ENCODE measurements around the gene ATP8A1.
"Not testable (repeated sequence)": the region's sequence is repeated elsewhere in the genome, so short reads cannot be mapped to it uniquely, and the experiment has no call there.

The ATP8A1 gene

DNA sequence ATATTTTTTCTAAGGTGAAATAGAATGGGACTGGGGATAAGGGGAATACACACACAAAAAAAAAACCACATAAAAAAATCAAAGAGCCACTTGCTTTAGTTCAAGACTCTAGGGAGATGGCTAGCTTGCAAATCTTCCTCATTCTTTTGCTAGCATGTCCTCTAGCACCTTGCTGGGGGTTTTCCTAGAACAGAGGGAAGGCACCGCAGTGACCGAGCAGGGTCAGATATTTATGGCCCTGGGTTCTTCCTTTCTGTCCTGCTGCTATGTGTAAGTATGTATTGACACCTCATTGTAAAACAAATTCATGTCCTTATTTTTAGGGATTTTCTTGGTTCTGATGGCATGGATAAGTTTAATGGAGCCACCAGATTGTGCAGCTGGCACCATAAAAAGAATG lies 178.4 kb downstream of the ATP8A1 start:
- no peaks in the 10 kb centered on the region for H3K27me3 ChIP-seq (ENCODE audit: control insufficient read depth, insufficient read depth, low read length)
- H3K4me2 ChIP-seq (ENCODE audit: low read length), result no peak overlapping the region
- H3K9ac ChIP-seq (ENCODE audit: low read depth, low read length), result no peak overlapping the region
- no peaks in the 10 kb centered on the region for H3K9me3 ChIP-seq (replicated peaks; ENCODE audit: low read length)
- H3K4me3 ChIP-seq (ENCODE audit: low read length), result no peak overlapping the region
- H3K4me1 ChIP-seq (ENCODE audit: control insufficient read depth, insufficient read depth, low read length), result no peaks in the 10 kb centered on the region
- no peaks in the 10 kb centered on the region for H3K36me3 ChIP-seq (ENCODE audit: insufficient read depth, low read length)

DNA sequence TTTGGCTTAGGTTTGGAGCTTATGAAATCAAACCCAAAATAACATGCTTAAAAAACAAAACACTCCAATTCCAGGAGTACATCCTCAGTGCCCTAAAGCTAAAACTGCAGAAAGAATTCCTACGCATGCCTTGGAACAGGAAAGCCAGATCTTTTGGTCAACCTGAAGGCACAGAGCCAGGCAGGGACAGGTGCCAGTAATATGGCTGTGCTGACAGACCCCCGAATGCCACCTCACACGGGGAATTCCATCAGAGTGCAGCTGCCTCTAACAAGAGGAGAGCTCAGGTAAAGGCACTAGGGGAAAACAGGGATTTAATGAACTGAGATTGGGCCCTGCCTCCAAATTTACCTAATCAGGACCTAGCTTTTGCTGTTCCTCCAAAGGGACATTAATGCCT lies 182.5 kb downstream of the ATP8A1 start:
- Histone ChIP-seq H3K27me3 (ENCODE audit: control insufficient read depth, insufficient read depth, low read length) (no peaks in the 10 kb centered on the region), H3K4me1 (ENCODE audit: control insufficient read depth, insufficient read depth, low read length) (no peaks in the 10 kb centered on the region), H3K36me3 (ENCODE audit: insufficient read depth, low read length) (no peaks in the 10 kb centered on the region), H3K9ac (ENCODE audit: low read depth, low read length) (no peak overlapping the region), H3K9me3 (replicated peaks; ENCODE audit: low read length) (no peaks in the 10 kb centered on the region), H3K4me2 (ENCODE audit: low read length) (no peak overlapping the region), H3K4me3 (ENCODE audit: low read length) (no peak overlapping the region)

DNA sequence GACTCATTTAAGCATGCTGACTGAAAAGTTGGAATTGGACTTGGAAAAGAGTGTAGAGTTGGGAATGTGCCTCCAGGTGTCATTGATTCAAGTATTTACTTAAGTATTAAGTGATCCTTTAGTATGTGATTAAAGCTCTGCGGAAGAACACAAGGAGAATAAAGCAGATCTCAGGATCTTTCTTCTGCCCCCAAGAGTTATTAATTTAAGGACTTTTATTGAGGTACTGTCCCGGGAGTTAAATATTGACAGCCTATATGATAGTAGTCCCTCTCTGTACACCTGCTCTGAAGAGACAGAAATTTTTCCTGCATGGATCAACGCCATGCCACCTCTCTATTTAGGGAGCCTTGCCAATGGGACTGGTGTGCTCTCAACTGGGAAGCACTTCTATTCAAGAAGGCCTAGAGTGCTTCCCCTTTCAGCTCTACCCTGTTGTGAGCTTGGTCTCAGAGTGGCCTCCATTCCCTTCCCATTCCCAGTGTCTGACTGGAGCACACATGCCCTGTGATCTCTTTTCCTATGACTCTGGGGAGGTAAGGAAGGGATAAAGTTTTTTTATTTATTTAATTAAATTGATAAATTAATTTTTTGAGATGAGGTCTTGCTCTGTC lies 183.7 kb downstream of the ATP8A1 start:
- Histone ChIP-seq H3K4me2 (ENCODE audit: low read length) (no peak overlapping the region), H3K27me3 (ENCODE audit: control insufficient read depth, insufficient read depth, low read length) (no peaks in the 10 kb centered on the region)

DNA sequence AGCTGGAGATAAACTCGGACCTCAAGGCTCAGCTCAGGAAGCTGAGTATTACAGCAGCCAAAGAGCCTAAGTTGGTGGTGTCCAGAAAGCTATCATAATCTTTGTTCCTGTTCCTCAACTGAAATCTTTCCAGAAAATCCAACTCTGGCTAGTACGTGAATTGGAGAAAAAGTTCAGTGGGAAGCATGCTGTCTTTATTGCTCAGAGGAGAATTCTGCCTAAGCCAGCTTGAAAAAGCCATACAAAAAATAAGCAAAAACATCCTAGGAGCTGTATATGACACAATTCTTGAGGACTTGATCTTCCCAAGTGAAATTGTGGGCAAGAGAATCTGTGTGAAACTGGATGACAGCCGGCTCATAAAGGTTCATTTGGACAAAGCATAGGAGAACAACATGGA lies 185.0 kb downstream of the ATP8A1 start:
- H3K9ac ChIP-seq (ENCODE audit: low read depth, low read length), result no peak overlapping the region
- H3K36me3 ChIP-seq (ENCODE audit: insufficient read depth, low read length), result no peaks in the 10 kb centered on the region
- H3K27me3 ChIP-seq (ENCODE audit: control insufficient read depth, insufficient read depth, low read length), result no peaks in the 10 kb centered on the region
- no peak overlapping the region for H3K4me3 ChIP-seq (ENCODE audit: low read length)
- H3K4me1 ChIP-seq (ENCODE audit: control insufficient read depth, insufficient read depth, low read length), result no peaks in the 10 kb centered on the region
- H3K9me3 ChIP-seq (replicated peaks; ENCODE audit: low read length), result no peaks in the 10 kb centered on the region
- no peak overlapping the region for H3K4me2 ChIP-seq (ENCODE audit: low read length)

More for the DNA sequence above, 183.7 kb downstream of the ATP8A1 start:
- H3K9ac ChIP-seq (ENCODE audit: low read depth, low read length), result no peak overlapping the region
- H3K4me1 ChIP-seq (ENCODE audit: control insufficient read depth, insufficient read depth, low read length), result no peaks in the 10 kb centered on the region
- no peaks in the 10 kb centered on the region for H3K36me3 ChIP-seq (ENCODE audit: insufficient read depth, low read length)
- H3K9me3 ChIP-seq (replicated peaks; ENCODE audit: low read length), result no peaks in the 10 kb centered on the region
- no peak overlapping the region for H3K4me3 ChIP-seq (ENCODE audit: low read length)

DNA sequence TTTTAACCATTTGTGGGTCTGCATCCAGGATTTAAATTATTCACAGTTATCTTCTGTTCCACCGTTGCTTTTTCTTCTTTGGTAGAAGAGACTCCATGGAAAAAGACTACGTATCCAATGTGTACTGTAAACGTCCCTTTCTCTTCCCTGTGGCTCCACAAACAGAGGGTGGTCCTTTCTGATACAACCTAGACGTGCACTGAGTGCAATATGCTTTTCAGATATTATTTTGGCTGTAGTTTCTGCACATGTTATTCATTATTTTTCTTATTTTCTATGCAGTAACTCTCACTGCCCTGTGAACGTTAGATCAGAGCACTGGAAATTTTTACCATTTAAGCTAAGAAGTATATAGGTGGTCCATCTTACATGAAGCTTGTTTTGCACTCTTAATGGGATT lies 186.9 kb downstream of the ATP8A1 start:
- no peaks in the 10 kb centered on the region for H3K4me1 ChIP-seq (ENCODE audit: control insufficient read depth, insufficient read depth, low read length)
- no peaks in the 10 kb centered on the region for H3K9me3 ChIP-seq (replicated peaks; ENCODE audit: low read length)
- no peak overlapping the region for H3K9ac ChIP-seq (ENCODE audit: low read depth, low read length)
- H3K27me3 ChIP-seq (ENCODE audit: control insufficient read depth, insufficient read depth, low read length), result no peaks in the 10 kb centered on the region
- H3K36me3 ChIP-seq (ENCODE audit: insufficient read depth, low read length), result no peaks in the 10 kb centered on the region
- no peak overlapping the region for H3K4me2 ChIP-seq (ENCODE audit: low read length)
- H3K4me3 ChIP-seq (ENCODE audit: low read length), result no peak overlapping the region

DNA sequence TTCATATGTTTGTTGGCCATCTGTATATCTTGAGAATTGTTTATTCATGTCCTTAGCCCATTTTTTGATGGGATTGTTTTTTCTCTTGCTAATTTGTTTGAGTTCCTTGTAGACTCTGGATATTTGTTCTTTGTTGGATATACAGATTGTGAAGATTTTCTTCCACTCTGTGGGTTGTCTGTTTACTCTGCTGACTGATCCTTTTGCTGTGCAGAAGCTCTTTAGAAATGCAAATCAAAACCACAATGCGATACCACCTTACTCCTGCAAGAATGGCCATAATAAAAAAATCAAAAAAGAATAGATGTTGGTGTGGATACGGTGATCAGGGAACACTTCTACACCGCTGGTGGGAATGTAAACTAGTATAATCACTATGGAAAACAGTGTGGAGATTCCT lies 189.1 kb downstream of the ATP8A1 start:
- not testable (repeated sequence) for H3K9ac ChIP-seq (ENCODE audit: low read depth, low read length); H3K36me3 ChIP-seq (ENCODE audit: insufficient read depth, low read length); H3K4me3 ChIP-seq (ENCODE audit: low read length); H3K27me3 ChIP-seq (ENCODE audit: control insufficient read depth, insufficient read depth, low read length); H3K4me2 ChIP-seq (ENCODE audit: low read length); H3K4me1 ChIP-seq (ENCODE audit: control insufficient read depth, insufficient read depth, low read length); H3K9me3 ChIP-seq (replicated peaks; ENCODE audit: low read length)

DNA sequence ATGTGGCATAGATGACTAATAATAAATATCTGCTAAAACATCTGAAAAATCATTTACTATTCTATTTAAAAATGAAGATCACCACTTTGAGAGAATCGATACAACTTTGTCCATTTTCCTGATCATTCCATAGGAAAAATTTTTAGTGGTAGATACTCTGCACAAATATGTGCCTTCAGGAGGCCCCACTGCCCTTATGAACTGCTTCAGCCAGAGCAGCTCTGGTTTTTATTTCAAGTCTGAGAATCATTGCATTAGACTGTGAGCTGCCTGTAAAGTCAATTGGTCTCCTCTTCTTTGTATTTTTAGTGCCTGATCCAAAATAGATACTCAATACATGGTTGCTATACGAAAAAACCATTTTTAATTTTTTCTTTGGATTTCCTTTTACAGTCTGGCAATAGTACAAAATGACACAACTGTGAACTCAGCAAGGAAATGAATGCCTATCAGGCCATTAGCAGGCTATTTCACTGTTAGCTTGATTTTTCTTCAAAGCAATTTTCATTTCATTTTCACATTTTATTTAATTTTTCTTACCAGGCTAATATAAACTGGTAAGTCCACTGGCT lies 190.5 kb downstream of the ATP8A1 start:
- no peaks in the 10 kb centered on the region for H3K27me3 ChIP-seq (ENCODE audit: control insufficient read depth, insufficient read depth, low read length)
- no peak overlapping the region for H3K9ac ChIP-seq (ENCODE audit: low read depth, low read length)
- no peaks in the 10 kb centered on the region for H3K4me1 ChIP-seq (ENCODE audit: control insufficient read depth, insufficient read depth, low read length)
- no peaks in the 10 kb centered on the region for H3K9me3 ChIP-seq (replicated peaks; ENCODE audit: low read length)
- no peak overlapping the region for H3K4me3 ChIP-seq (ENCODE audit: low read length)
- H3K4me2 ChIP-seq (ENCODE audit: low read length), result no peak overlapping the region
- no peaks in the 10 kb centered on the region for H3K36me3 ChIP-seq (ENCODE audit: insufficient read depth, low read length)

DNA sequence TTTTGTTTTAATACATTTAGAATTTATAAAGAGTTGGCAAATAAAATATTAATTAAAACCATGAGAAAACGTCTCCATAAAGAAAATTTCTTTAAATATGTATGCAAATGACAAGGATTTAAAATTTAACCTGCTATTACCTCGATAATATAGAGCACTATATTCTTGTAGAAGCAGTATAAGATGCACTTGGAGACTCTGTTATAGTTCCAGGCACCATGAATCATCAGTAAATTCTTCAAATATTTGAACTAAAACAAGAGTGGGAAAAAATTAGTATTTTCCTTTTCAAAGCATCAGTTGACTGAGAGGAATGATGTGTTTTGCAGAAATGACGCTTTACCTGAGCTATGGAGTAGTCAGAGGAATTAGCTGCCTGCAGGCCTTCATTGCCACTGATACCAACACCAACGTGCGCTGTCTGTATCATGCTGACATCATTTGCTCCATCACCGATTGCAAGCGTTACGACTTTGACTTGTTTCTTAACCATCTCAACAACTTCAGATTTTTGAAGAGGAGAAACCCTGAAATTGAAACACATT lies 192.3 kb downstream of the ATP8A1 start:
- Histone ChIP-seq H3K4me3 (ENCODE audit: low read length) (no peak overlapping the region), H3K4me1 (ENCODE audit: control insufficient read depth, insufficient read depth, low read length) (no peaks in the 10 kb centered on the region), H3K9me3 (replicated peaks; ENCODE audit: low read length) (no peaks in the 10 kb centered on the region), H3K36me3 (ENCODE audit: insufficient read depth, low read length) (no peaks in the 10 kb centered on the region), H3K27me3 (ENCODE audit: control insufficient read depth, insufficient read depth, low read length) (no peaks in the 10 kb centered on the region), H3K9ac (ENCODE audit: low read depth, low read length) (no peak overlapping the region), H3K4me2 (ENCODE audit: low read length) (no peak overlapping the region)

DNA sequence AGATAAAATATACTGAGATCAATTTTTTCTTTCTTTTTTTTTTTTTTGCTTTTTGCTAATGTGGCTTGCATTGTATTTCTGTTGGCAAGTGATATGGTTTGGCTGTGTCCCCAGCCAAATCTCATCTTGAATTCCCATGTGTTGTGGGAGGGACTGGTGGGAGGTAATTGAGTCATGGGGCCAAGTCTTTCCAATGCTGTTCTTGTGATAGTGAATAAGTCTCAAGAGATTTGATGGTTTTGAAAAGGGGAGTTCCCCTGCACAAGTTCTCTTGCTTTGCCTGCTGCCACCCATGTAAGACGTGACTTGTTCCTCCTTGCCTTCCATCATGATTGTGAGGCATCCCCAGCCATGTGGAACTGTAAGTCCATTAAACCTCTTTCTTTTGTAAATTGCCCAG lies 195.7 kb downstream of the ATP8A1 start:
- H3K9ac ChIP-seq (ENCODE audit: low read depth, low read length); H3K4me2 ChIP-seq (ENCODE audit: low read length); H3K9me3 ChIP-seq (replicated peaks; ENCODE audit: low read length); H3K4me3 ChIP-seq (ENCODE audit: low read length); H3K27me3 ChIP-seq (ENCODE audit: control insufficient read depth, insufficient read depth, low read length); H3K36me3 ChIP-seq (ENCODE audit: insufficient read depth, low read length); H3K4me1 ChIP-seq (ENCODE audit: control insufficient read depth, insufficient read depth, low read length): not testable (repeated sequence)

DNA sequence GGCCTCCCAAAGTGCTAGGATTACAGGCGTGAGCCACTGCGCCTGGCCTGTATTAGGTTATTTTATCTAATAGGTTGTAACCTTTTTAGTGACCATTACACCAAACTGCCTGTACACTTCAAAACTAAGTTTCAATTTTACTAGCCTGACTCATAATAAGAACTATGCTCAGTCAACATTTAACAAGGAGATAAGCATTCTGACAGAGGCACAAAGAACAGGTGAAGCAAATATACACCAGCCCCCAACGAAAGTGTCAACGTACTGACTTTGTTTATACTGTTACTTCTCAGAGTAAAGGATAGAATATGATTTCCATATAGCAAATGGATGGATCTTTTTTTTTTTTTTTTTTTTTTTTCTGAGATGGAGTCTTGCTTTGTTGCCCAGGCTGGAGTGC lies 196.9 kb downstream of the ATP8A1 start:
- Histone ChIP-seq H3K4me2 (ENCODE audit: low read length) (no peak overlapping the region), H3K4me3 (ENCODE audit: low read length) (no peak overlapping the region), H3K9me3 (replicated peaks; ENCODE audit: low read length) (no peaks in the 10 kb centered on the region), H3K4me1 (ENCODE audit: control insufficient read depth, insufficient read depth, low read length) (no peaks in the 10 kb centered on the region), H3K9ac (ENCODE audit: low read depth, low read length) (no peak overlapping the region), H3K27me3 (ENCODE audit: control insufficient read depth, insufficient read depth, low read length) (no peaks in the 10 kb centered on the region), H3K36me3 (ENCODE audit: insufficient read depth, low read length) (no peaks in the 10 kb centered on the region)

DNA sequence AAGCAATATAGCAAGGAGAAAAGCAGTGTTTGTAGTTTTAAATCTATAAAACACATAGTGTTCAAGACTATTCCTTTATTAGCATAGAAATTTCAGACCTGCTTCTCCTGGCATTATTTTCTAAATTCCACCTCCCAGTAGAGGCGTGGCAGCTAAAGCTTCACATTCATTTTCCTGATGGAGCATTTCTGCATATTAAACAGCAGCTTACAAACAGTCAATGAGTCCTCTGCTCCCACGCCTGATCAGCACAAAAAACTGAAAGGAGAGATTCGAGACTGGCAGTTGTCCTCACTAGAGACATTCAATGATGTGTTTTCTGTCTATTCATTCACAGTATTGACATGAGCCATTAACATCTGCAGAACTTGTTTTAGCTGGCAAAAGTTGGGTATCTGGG lies 198.2 kb downstream of the ATP8A1 start:
- Histone ChIP-seq H3K4me1 (ENCODE audit: control insufficient read depth, insufficient read depth, low read length) (no peaks in the 10 kb centered on the region), H3K36me3 (ENCODE audit: insufficient read depth, low read length) (no peaks in the 10 kb centered on the region), H3K27me3 (ENCODE audit: control insufficient read depth, insufficient read depth, low read length) (no peaks in the 10 kb centered on the region), H3K4me3 (ENCODE audit: low read length) (no peak overlapping the region), H3K9me3 (replicated peaks; ENCODE audit: low read length) (no peaks in the 10 kb centered on the region), H3K4me2 (ENCODE audit: low read length) (no peak overlapping the region), H3K9ac (ENCODE audit: low read depth, low read length) (no peak overlapping the region)

DNA sequence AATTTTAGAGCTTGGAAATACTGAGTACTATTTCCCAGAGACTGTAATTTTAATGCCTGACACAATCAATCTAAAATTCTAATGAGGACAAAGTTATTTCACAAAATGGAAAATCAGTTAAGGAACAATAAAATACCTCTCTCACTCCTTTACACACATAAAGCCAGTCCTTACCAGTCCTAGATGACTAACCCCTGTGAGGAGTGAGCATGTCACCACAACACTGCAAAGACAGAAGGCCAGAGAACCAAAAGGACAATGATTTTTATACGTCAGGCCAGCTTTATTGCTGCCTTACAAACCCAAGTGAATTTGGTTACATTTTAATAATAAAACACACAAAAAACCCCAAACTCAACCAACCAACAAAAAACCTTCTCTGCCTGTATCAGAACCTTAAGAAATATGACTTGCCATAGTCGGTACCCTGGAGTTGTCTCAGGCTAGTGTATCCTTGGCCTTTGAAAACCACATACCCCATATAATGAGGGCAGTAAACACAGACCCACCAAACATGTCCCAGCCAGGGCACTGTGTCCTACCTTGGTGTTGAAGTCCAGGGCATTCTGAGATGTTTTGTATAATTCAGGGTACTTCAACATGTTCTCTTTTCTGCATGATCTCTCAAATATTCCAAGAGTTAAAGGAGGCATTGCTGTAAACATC lies 202.0 kb downstream of the ATP8A1 start:
- Histone ChIP-seq H3K4me2 (ENCODE audit: low read length) (no peak overlapping the region), H3K27me3 (ENCODE audit: control insufficient read depth, insufficient read depth, low read length) (no peaks in the 10 kb centered on the region), H3K9me3 (replicated peaks; ENCODE audit: low read length) (no peaks in the 10 kb centered on the region), H3K4me1 (ENCODE audit: control insufficient read depth, insufficient read depth, low read length) (no peaks in the 10 kb centered on the region), H3K36me3 (ENCODE audit: insufficient read depth, low read length) (no peaks in the 10 kb centered on the region), H3K9ac (ENCODE audit: low read depth, low read length) (no peak overlapping the region), H3K4me3 (ENCODE audit: low read length) (no peak overlapping the region)

Measured in skeletal muscle satellite cell (primary cell).